DMS153 (cell line): Measurements from ENCODE around the gene LTBP1.
"Not testable (repeated sequence)": the region's sequence is repeated elsewhere in the genome, so short reads cannot be mapped to it uniquely, and the experiment has no call there.

Experiments used
- DNase-seq: peaks from one replicate; lab custom pipeline; 2025; lab: John Stamatoyannopoulos, UW

Gene LTBP1

DNA sequence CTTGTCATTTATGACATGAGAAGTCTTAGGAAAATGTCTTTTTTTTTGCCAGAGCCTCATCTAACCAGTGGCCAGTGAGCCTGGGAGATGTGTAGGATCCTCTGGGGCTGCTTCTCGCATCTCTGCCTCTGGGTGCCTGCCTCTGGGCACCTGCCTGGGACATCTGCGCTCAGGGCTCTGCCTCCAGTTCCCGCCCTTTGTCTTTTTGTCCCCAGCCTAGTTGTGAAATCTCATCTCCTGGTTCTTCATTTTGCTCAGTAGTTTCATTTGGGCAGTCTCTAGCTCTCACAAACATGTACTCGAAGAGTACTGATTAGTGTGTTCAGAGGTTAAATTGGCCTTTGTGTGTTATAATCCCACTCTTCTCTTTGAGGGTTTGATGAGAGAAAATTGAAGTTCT, 92.0 kb downstream of the LTBP1 start:
- no peak for DNase-seq

DNA sequence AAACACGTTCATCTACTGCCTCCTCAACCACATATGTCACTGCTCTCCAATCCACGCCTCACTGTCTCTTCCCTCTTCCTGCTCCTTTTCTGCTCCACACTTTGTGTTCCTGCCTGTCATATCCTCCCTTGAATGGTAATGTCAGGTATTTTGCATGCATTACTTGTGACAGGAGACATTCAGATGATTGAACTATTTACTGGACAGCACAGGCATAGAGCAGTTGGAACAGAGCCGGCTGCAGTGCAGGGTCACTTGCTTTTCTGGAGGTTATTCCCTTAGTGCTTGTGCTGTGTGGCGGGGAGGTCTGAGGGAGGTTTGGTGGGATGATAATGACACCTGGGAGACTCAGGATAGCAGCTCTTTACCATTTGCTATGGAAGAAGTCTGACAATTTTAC, 93.8 kb downstream of the LTBP1 start:
- DNase-seq: no peak

DNA sequence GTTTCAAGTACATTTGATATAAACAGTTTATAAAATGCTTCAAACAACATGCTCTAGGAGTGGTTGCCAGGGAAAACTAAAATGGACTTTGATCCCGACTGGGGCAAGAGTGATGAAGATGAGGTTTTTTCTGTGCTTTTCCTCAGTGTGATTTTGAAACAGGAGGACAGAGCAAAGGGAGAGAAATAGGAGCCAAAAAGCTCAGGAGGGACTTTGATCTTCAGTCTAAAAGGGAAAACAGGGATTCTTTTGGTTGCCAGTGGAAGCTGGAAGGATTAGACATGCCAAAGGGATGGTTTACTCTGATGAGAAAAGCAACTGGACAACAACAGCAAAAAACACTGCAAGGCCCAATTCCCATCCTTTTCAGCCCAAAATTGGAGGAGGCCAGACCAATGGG, 95.5 kb downstream of the LTBP1 start:
- DNase-seq: no peak

DNA sequence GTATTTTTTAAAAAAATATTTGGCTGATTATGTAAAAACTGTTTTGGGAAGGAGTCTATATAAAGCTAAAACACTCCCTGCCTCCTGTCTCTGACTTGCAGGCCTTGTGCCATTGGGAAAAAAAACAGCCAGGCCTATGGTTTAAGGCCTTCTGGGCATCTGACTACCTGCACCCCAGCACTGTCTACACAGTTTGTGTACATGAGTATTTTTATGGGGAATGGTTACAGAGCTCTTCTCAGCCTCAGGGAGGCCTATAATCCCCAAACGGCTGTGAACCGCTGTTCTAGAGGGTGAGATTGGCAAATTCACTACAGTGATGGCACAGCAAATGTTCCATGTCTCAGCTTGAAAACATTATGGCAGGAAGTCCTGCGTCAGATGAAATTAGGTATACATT, 96.1 kb downstream of the LTBP1 start:
- DNase-seq: no peak

DNA sequence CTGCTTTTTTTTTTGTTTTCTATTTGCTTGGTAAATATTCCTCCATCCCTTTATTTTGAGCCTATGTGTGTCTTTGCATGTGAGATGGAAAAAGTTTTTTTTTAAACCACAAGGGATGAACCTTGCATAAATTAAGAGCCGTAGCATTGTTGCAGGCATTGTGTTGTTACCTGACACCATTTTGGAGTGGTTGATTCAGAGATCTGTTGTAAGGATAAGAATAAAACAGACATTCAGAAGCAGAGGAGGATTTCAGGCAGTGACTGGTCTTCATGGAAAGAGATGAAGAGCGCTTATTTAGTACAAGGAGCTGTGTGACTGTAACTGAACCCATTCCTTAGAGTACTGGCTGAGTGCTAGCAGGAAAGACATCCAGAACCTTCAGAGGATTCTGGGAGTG, 101.2 kb downstream of the LTBP1 start:
- DNase-seq: no peak

DNA sequence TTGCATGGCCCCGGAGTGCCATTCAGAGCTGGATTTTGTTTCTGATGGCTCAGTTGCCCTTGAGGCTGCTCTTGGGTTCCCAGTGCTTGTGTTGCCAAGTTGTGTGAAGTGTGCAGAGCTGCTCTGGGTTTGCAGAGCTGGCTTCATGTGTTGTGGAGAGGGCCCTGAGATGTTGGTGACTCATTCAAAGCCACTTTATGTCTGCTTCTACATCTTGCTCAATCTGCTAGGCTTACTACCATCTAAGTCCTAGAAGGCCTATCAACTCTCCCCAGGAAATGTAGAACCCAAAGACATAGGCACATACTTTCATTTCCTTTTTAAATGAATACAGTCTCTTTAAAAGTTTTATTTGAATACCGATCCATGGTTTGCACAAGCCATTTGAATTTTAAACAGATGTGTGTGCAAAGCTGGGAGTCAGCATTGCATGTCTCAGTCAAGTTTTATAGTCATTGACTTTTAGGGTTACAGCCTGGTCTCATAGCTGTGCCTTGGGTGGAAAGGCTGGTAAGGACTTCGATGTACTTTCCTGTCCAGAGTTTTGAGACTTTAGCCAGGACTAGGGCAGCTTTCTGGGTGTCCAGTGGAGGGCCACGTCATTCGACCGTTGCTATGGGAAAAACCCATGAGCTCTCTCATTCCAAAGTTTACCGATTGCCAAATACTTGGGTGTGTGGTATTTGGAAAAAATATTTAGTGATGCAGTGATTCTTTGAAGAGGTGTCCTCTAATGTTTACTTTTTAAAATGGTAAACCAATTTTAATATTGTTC, 105.0 kb downstream of the LTBP1 start:
- no peak for DNase-seq

DNA sequence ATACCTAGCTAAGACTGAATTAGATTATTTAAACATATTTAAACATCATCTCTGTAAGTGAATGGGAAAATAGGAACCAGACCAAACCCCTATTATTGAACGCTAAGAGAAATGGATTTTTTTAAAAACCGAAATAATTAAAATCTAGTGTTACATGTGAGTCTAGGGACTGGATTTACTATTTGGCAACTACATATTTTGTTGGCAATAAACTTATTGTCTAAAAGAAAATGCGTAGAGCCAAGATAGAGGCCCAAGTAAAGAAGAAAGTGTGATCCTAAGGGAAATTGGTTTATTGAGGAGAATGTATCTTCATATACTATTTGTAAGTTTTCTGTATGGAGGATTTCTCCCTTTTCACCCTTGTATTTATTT, 105.6 kb downstream of the LTBP1 start:
- DNase-seq: no peak

DNA sequence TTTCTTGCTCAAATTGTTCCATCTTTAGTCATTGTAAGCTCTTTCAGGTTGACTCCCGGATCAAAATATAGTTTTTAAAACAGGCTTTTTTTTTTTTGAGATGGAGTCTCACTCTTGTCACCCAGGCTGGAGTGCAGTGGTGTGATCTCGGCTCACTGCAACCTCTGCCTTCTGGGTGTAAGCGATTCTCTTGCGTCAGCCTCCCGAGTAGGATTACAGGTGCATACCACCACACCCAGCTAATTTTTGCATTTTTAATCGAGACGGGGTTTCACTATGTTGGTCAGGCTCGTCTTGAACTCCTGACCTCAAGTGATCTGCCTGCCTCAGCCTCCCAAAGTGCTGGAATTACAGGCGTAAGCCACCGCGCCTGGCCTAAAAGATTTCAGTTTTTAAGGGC, 106.0 kb downstream of the LTBP1 start:
- DNase-seq: not testable (repeated sequence)

DNA sequence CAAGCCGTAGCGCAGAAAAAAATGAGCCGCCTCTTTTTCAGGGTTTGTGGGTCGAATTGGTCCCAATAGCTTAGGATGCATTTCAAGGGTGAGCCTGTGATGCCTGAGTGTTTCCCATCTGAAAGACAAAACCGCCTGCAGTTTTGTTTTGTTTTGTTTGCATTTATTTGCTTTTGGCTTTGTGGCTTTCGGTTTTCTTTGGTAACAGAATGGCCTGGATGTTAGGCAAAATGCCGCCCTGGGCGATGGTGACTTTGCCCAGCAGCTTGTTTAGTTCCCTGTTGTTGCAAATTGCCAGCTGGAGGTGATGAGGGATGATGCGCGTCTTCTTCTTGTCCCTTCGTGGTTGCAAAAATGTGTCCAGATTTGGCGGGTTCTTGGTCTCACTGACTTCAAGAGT, 109.4 kb downstream of the LTBP1 start:
- no peak for DNase-seq

DNA sequence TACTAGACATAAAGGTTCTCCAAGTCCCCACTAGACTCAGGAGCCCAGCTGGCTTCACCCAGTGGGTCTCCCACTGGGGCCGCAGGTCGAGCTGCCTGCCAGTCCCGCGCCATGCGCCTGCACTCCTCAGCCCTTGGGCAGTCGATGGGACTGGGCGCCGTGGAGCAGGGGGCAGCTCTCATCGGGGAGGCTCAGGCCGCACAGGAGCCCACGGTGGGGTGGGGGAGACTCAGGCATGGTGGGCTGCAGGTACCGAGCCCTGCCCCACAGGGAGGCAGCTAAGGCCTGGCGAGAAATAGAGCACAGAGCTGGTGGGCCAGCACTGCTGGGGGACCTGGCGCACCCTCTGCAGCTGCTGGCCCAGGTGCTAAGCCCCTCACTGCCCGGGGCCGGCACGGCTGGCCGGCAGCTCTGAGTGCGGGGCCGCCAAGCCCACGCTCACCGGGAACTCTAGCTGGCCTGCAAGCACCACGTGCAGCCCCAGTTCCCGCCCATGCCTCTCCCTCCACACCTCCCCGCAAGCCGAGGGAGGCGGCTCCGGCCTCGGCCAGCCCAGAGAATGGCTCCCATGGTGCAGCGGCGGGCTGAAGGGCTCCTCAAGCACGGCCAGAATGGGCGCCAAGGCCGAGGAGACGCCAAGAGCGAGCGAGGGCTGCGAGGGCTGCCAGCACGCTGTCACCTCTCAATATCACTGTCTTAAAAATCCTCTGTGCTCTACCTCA, 110.7 kb downstream of the LTBP1 start:
- not testable (repeated sequence) for DNase-seq

DNA sequence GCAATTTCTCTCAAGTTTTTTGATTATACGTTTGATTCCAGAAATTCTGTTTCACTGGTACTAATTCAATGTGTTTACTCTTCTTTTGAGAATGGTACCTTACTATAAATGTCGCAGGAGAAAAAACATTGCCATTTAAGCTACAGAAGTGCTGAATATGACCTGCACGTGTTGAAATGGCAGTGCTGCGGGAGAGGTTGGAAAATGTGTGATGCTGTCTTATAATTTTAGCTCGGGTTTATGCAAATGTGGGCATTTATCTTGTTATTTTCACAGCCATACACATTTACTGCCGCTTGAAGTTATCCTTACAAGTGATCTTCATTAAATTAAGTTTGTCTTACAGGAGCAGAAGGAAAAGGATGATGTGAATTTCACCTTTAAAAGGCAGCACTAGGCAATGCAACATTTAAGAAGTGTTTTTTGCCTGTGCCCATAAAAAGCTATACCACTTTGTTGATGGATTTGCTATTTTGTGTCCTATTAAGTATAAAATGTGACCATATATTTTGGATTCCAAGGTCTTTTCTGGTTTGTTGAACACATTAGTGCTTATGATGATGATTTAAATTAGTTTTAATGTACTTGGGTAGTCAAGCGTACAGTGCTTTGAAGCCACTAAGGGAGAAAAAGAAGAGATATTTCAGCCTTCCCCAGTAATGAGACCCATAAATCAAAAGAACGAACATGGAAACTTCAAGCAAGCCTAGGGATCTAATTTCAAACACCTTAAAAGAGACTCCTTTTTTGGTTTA, 112.1 kb downstream of the LTBP1 start:
- no peak for DNase-seq

DNA sequence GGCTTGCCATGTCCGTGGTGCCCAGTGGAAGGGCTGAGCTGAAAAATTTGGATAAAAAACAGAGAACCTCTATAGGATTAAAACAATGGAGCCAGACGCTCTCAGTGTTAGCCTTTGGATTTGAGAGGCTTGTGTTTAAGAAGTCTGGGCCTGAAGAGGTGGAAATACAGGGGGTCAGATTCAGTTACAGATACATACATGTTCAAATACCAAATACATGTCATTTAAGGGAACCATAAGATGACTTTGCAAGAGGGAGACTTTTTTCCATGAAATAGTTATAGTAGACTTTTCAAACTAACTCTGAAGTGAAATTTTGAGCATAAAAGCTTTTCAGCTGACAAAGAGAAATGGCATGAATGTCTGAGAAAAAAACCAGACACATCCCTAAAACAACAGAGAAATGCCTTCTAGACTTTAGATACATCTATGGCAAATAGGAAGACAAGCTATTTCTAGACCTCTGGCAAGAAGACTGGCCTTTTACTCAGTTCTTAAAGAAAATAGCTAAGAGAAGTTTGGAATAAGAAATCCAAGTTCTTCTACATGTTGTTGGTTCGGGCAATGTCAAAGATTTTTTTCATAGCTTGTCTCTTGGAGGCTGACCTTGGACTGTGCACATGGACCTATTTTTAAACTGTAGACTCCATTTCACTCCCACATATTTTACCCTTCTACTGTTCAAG, 112.9 kb downstream of the LTBP1 start:
- no peak for DNase-seq

DNA sequence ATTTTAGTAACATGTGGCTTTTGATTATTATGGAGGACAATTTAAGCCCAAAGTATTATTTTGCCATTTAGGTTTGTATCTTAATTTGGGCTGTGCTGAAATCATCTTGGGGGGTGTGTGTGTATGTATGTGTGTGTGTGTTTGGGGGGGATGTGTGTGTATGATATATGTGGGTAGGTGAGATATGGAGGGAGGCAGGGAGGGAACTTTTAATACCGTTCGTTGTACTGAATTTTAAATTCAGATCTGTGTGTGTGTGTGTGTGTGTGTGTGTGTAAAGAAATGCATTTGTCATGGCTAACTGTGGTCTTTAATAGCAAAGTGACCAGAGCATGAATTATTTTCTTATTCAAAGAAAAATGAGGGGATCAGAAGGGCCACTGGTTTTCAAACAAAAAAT, 113.7 kb downstream of the LTBP1 start:
- DNase-seq: no peak

DNA sequence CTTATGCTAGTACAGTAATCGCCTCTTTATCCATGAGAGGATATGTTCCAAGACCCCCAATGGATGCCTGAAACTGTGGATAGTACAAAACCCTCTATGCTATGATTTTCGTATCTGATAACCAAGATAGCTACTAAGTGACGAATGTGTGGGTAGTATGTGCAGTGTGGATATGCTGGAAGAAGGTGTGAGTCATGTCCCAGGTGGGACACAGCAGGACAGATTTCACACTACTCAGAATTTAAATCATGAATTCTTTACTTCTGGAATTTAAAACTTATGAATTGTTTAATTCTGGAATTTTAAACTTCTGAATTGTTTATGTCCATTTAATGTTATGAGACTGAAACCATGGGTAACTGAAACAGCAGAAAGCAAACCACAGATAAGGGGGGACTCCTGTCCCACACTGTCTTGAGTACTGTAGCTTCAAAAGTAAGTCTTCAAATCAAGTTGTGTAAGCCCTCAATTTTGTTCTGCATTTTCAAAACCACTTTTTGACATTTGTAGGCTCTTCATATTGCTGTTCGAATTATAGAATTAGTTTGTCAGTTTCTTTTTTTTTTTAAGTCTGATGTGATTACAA, 116.0 kb downstream of the LTBP1 start:
- no peak for DNase-seq

DNA sequence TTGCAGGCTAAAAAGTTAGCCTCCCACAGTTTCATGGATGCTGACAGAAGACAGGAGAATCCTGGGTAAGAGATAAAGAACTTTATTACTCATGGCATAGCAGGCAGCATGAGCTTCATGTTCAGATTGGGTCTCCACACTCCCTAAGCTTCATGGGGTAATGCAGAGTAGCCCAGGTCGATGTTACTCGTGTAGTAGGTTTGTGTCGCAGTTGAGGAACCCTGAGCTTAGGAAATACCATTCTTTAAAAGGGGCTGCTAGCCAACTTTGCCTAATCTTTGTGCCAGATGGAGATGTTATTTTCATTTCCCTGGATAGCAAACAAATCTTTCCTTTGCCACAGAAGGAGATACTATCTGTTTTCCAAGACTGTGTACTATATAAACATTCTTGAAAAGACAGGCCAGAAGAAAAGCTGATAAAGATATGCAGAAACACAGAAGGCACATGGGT, 117.6 kb downstream of the LTBP1 start:
- no peak for DNase-seq

DNA sequence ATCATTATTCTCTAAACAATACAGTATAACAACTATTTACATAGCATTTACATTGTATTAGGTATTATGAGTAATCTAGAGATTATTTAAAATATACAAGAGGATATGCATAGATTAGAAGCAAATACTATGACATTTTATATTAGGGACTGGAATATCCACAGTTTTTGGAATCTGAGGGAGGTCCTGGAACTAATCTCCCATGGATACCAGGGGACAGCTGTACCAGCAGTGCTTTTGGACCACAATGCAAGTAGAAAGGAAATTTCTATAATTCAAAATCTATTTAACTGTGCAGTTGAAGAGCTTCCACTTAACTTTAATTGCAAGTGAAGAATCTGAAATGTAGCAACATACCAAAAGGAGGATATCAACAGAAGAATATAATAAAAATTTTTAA, 120.8 kb downstream of the LTBP1 start:
- no peak for DNase-seq

DNA sequence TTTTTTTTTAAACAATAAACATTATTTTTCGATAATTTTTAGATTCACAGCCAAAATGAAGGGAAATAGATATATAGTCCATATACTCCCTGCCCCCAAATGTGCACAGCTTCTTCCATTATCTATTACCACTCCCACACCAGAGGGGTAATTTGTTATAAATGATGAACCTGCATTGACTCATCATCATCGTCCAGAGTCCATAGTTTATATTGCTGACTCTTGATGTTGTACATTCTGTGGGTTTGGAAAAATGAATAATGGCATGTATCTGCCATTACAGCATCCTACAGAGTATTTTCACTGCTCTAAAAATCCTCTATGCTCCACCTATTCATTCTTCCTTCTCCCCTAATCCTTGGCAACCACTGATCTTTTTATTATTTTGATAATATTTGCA, 121.5 kb downstream of the LTBP1 start:
- no peak for DNase-seq

DNA sequence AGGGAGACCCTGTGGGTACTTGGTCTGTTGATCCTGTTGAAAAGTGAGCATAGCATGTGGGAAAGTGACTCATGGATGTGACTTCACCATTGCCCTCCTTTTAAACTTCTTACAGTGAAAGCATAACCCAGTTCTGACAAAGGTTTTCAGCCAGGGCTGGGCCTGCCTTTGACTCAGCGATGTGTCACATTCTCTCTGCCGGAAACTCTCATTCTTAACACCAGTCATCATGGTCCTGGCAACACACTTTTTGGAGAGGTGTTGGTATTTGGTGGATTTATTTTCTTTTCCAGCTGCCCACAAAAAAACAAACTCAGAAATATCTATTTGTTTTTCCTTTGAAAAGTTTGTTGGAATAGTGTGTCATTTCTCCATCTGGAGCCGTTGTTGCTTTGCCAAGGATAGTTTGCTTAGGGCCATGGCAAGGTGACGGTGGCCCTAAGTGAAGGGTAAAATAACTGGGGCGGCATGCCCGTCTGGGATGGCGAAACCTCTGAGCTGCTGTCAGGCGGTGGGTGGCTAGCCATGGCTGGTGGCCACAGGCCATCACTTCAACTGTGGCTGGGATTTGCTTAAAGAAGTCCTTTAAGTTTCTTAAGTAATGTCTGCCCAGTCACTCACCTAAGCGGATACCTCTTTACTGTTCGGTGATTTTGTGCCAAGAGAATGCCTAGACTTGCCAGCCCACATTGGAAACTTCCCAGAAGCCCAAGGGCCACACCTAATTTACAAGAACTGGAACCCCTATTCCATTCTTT, 123.3 kb downstream of the LTBP1 start:
- no peak for DNase-seq

DNA sequence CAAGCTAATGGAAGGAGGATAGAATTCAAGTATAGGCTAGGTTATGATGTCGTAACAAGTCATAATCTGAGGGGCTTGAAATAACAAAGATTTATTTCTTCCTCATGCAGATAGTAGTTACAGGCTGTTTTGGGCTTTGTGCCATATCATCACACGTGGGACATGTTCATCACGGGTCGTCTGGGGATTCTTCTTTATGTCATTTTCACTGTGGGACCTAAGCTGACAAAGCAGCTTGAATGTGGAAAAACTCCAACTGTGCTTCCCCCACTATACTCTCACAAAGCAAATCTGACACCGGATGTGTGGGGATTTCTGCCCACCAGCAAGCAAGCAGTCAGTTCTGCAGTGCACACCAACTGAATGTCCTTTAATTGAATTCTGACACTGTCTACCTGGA, 124.8 kb downstream of the LTBP1 start:
- DNase-seq: no peak

DNA sequence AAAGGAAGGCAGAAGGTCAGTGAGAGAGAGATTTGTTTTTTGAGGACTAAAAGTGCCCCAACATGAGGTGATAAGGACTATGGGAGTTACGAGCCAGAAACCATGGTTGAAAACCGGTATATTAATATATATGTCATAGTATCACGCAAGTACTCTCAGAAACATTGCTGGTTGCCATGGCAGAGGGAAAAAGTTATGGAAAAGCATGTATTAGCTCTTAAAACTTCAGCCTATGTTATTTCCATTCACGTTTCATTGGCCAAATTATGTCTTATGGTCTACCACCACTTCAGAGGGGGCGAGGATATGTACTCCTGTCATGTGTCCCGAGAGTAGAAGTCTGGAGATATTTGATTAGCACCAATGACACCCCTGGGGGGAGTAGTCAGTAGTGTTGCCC, 125.9 kb downstream of the LTBP1 start:
- DNase-seq: no peak

DNA sequence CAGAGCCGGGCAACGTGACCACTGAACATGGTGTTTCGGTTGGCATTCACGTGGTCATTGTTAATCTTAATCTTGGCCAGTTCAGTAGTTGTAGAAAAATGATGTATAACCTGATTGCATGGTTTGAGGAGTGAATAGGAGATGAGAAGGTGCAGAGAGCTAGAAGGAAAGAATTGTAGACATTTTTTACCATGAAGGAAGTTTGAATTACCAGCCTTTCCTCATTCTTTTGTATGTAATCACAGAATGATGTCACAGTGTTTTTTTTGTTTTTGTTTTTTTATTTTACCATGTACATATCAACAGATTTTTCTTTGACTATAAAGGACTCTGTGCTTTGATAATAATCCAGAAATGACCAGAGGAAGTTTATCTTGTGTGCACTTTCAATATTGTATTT, 126.3 kb downstream of the LTBP1 start:
- DNase-seq: no peak
